LNCAP (cell line): ENCODE data around the gene OR3A1.

Experiments used
- CTCF ChIP-seq: fragments of 450-650 bp; IDR thresholded peaks from 2 replicates; pipeline ENCODE4 v1.5.1; 2017; ENCODE audit warnings: mild to moderate bottlenecking

The OR3A1 gene

GRCh38 chr17:3298260-3298659 lies at the start of gene OR3A1:
Gene OR3A1, minus strand, starts transcription at chr17:3298360. Its CDS starts 5,778 bp downstream, at chr17:3292582.
- no peak for TF ChIP-seq CTCF

DNA sequence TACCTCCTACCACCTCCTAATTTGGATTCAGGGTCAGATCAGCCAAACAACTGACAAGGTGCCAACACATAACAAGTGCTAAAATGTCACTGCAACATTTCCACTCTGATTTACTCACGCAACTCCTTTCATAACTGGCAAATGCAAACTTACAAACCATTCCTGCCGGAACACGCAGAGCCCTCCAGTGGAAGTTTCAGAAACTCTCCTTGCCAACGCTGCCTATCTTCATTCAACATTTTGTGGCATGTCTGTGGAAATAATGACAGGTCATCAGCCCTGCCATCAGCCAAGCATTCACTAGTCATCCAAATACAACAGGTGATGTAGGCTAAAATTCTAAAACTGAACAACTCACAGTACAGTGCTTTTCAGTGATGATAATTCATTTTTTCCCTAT lies 37.7 kb upstream of the OR3A1 start:
- TF ChIP-seq CTCF = peak; percentile 43

DNA sequence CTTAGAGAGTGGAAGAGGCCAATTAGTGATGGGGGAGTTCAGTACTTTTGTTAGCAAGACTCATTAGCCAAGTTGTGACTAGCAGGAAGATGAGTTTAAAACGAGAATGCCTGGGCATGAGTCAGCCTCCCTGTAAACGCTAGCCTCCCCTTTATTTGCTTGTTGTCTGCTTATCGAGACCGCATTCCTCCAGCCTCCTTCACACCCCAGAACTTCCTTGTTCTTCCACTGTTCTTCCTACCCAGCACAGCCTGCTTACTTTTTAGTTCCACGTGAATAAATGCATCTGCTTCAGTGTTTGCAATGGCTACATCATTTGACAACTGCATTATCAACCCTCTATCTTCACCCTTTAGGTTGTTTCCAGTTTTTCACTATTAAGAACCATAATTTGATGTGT lies 20.2 kb upstream of the OR3A1 start:
- no peak for TF ChIP-seq CTCF

DNA sequence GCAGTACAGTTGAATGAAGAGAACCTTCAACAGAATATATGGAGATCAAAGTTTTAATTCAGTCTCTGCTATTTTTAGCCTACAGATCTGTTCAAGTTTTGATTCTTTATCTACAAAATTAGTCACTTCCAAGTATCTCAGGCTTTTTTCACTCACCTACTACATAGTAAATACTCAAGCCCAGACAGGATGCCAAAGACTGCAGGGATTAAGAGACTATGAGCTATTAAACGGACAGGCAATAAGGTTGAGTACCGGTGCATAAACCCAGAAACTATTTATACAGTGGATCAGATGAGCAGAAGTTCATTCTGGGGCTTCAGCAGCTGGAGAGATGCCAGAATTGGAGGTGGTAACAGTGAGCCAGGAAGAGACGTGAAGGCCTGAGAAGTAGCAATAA lies 18.7 kb upstream of the OR3A1 start:
- no peak for TF ChIP-seq CTCF

GRCh38 chr17:3308603-3309002 lies 10.4 kb upstream of the OR3A1 start:
- no peak for TF ChIP-seq CTCF

DNA sequence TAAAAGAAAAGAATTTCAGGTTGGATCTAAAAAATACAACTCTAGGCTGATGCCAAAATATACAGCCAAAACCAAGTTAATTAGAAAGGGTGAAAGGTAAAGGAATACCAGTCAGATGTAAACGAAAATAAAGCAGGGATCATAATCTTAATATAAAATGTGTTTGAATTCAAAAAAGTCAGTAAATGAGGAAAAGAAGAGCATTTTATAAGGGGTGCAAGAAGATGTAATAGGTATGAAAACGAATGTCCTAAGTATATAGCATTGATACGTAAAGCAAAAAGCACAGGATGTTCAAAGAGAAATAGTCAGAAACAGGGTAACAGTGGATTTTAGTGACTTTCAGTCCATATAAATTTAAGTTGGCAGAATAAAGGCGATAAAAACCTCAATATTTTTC lies 2.5 kb downstream of the OR3A1 start:
- TF ChIP-seq CTCF = no peak

- no peak for TF ChIP-seq CTCF
Observed at GRCh38 chr17:3282901-3283300, 15.3 kb downstream of the OR3A1 start.

- no peak for TF ChIP-seq CTCF
Observed at GRCh38 chr17:3276126-3276525, 22.0 kb downstream of the OR3A1 start.
